ENCODE data around the gene FLRT2. TPM values are rescaled to one million over a fixed set of nuclear protein-coding genes. Genes with fewer than 3 reads are reported as not detected.

Gene FLRT2
- total RNA-seq, 4 donors from 2014 or later: 3.4 to 7.0 (median 4.0) TPM

DNA sequence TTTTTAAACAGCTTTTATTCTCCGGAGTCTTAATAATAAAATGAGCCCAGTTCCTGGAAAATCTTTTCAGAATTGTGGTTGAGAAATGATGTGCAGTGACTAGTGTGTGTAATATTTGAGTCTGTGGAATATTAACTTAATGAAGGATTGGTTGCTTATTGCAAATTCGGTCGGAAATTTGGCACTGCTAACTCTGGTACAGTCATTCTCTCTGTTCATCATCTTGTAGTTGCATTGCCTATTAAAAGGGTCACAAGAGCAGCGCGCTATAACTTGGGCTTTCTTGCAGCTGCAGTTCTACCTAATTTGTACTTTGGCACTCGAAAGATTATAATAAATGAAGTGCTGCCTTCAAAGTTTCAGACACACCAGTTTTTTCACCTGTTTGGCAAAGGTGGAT is 146.0 kb downstream of the FLRT2 start:
- no peaks in the 10 kb centered on the region for H3K4me1 ChIP-seq
- H3K27me3 ChIP-seq: no peaks in the 10 kb centered on the region
- no peaks in the 10 kb centered on the region for H3K9me3 ChIP-seq
- TF ChIP-seq EP300 (IDR thresholded peaks at IDR 0.05; ENCODE audit: low read depth): no peak
- TF ChIP-seq, protein P1, sequence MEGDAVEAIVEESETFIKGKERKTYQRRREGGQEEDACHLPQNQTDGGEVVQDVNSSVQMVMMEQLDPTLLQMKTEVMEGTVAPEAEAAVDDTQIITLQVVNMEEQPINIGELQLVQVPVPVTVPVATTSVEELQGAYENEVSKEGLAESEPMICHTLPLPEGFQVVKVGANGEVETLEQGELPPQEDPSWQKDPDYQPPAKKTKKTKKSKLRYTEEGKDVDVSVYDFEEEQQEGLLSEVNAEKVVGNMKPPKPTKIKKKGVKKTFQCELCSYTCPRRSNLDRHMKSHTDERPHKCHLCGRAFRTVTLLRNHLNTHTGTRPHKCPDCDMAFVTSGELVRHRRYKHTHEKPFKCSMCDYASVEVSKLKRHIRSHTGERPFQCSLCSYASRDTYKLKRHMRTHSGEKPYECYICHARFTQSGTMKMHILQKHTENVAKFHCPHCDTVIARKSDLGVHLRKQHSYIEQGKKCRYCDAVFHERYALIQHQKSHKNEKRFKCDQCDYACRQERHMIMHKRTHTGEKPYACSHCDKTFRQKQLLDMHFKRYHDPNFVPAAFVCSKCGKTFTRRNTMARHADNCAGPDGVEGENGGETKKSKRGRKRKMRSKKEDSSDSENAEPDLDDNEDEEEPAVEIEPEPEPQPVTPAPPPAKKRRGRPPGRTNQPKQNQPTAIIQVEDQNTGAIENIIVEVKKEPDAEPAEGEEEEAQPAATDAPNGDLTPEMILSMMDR (IDR thresholded peaks at IDR 0.05): no peak
- TF ChIP-seq POLR2AphosphoS5 (IDR thresholded peaks at IDR 0.05): no peak
- TF ChIP-seq POLR2A (IDR thresholded peaks at IDR 0.05): no peak
- intact Hi-C loops (cut with DNase I; ENCODE audit: low total_unique reads) (no loop called here), in situ Hi-C loops (cut with MboI; ENCODE audit: low pct_ligation_motif_present in 1 of 4, low pct_unique_long_range_greater_than_20kb in 1 of 4, low sequenced_read_pairs in 3 of 4) (no loop called here)
- no peak overlapping the region for H3K4me3 ChIP-seq
- H3K27ac ChIP-seq: no peak overlapping the region
- WGBS, 2 donors (ENCODE audit: low coverage in 1 of 2): 78 to 91% methylated on average over 5 to 6 of the region's 6 CpGs
- DNase-seq: no peak
- H3K36me3 ChIP-seq: no peaks in the 10 kb centered on the region

GRCh38 chr14:85686908-85687307 is 157.0 kb downstream of the FLRT2 start:
- Histone ChIP-seq H3K27me3 (no peaks in the 10 kb centered on the region), H3K27ac (no peak overlapping the region), H3K4me1 (no peaks in the 10 kb centered on the region), H3K36me3 (no peaks in the 10 kb centered on the region), H3K4me3 (no peak overlapping the region), H3K9me3 (no peaks in the 10 kb centered on the region)
- intact Hi-C loops (cut with DNase I; ENCODE audit: low total_unique reads) (no loop called here), in situ Hi-C loops (cut with MboI; ENCODE audit: low pct_ligation_motif_present in 1 of 4, low pct_unique_long_range_greater_than_20kb in 1 of 4, low sequenced_read_pairs in 3 of 4) (no loop called here)
- no peak for DNase-seq
- TF ChIP-seq POLR2AphosphoS5 (IDR thresholded peaks at IDR 0.05) (no peak), POLR2A (IDR thresholded peaks at IDR 0.05) (no peak), EP300 (IDR thresholded peaks at IDR 0.05; ENCODE audit: low read depth) (no peak)
- TF ChIP-seq, protein P1 (IDR thresholded peaks at IDR 0.05): no peak
- 0 to 29% methylated on average over 1 of the region's 1 CpG for WGBS, 2 donors (ENCODE audit: low coverage in 1 of 2)

DNA sequence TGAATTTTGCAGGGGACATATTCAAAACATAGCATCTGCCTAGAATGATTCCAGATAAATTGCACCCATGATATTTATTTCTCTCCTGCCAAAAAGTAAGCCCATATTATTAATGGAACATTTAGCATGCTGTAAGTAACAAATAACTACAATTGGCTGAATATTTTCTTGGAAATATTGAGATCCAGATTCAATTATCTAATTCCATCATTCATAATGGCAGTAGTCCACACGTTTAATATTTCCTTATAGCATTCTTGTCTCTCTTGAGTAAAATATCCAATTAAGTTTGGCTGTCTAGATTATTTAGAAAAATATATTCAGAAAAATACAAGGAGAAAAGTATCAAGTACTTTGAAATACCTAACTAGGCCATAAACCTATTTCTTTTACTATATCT is 157.5 kb downstream of the FLRT2 start:
- Histone ChIP-seq H3K4me3 (no peak overlapping the region), H3K9me3 (no peaks in the 10 kb centered on the region), H3K27me3 (no peaks in the 10 kb centered on the region), H3K36me3 (no peaks in the 10 kb centered on the region), H3K4me1 (no peaks in the 10 kb centered on the region), H3K27ac (no peak overlapping the region)
- TF ChIP-seq, protein P1 (IDR thresholded peaks at IDR 0.05): no peak
- TF ChIP-seq EP300 (IDR thresholded peaks at IDR 0.05; ENCODE audit: low read depth): no peak
- TF ChIP-seq POLR2AphosphoS5 (IDR thresholded peaks at IDR 0.05): no peak
- TF ChIP-seq POLR2A (IDR thresholded peaks at IDR 0.05): no peak
- intact Hi-C loops (cut with DNase I; ENCODE audit: low total_unique reads): no loop called here
- in situ Hi-C loops (cut with MboI; ENCODE audit: low pct_ligation_motif_present in 1 of 4, low pct_unique_long_range_greater_than_20kb in 1 of 4, low sequenced_read_pairs in 3 of 4): no loop called here
- DNase-seq: no peak
- WGBS, 2 donors (ENCODE audit: low coverage in 1 of 2): 56 to 70% methylated on average over 1 of the region's 1 CpG

DNA sequence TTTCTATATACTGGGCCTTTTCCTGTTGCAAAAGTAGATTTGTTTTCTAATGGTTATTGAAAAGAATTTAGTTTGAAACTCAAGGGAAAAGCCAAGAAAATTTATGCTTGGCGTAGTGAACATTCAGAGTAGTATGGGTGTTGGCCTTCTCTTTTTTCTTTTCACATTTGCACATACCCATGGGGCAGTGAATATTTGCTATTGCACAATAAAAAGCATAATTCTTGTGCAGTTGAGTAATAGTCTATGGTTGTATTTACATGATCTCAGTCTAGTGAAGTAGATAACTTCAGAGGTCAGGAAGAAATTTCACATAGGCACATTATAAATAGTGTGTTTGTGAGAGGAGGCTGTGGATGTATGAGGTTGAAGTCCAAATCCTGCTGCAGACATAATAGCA is 158.1 kb downstream of the FLRT2 start:
- no peak overlapping the region for H3K27ac ChIP-seq
- 74 to 93% methylated on average over 1 of the region's 1 CpG for WGBS, 2 donors (ENCODE audit: low coverage in 1 of 2)
- intact Hi-C loops (cut with DNase I; ENCODE audit: low total_unique reads): no loop called here
- H3K4me3 ChIP-seq: no peak overlapping the region
- in situ Hi-C loops (cut with MboI; ENCODE audit: low pct_ligation_motif_present in 1 of 4, low pct_unique_long_range_greater_than_20kb in 1 of 4, low sequenced_read_pairs in 3 of 4): no loop called here
- DNase-seq: no peak
- no peaks in the 10 kb centered on the region for H3K9me3 ChIP-seq
- H3K4me1 ChIP-seq: no peaks in the 10 kb centered on the region
- no peaks in the 10 kb centered on the region for H3K36me3 ChIP-seq
- no peaks in the 10 kb centered on the region for H3K27me3 ChIP-seq
- TF ChIP-seq POLR2AphosphoS5 (IDR thresholded peaks at IDR 0.05) (no peak), EP300 (IDR thresholded peaks at IDR 0.05; ENCODE audit: low read depth) (no peak), POLR2A (IDR thresholded peaks at IDR 0.05) (no peak)
- TF ChIP-seq, protein P1 (IDR thresholded peaks at IDR 0.05): no peak
